Lower leg skin (tissue), 3 donors: ENCODE results near the gene GIGYF2.

Experiments
- POLR2A ChIP-seq, 2 donors: fragments of 450-650 bp; IDR thresholded peaks; one replicate each; pipeline ENCODE4 v1.6.1; 2016 to 2017; ENCODE audit warnings: antibody characterized with exemption in 2 of 2, mild to moderate bottlenecking in 1 of 2, moderate library complexity in 1 of 2
- TF ChIP-seq, protein P1 (sequence below), 3 donors: fragments of 450-650 bp; IDR thresholded peaks; one replicate each; pipeline ENCODE4 v1.5.1; 2016; ENCODE audit warnings: antibody characterized with exemption in 3 of 3, mild to moderate bottlenecking in 3 of 3, moderate library complexity in 2 of 3

DNA sequence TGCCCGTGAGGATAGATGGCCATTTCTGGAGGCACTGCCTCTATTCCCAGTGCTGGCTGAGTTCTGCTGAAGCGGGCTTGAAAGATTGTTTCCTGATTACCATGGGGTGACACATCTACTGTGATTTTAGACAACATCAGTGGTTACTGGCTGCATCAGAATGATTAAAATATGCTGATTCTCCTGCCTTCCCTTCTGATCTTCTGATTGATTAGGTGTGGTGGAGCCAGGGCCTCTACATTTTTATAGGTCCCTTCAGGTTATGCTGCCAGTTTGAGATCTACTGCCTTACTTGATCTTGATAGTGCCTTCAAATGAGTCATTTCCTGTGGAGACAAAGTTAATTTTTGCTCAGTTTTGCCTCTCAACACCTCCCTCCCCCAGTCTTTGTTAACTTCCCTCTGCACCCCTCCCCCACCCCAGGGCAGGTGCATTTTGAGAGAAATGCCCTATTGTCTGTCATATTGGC is 141.3 kb downstream of the GIGYF2 start:
- TF ChIP-seq, protein P1, sequence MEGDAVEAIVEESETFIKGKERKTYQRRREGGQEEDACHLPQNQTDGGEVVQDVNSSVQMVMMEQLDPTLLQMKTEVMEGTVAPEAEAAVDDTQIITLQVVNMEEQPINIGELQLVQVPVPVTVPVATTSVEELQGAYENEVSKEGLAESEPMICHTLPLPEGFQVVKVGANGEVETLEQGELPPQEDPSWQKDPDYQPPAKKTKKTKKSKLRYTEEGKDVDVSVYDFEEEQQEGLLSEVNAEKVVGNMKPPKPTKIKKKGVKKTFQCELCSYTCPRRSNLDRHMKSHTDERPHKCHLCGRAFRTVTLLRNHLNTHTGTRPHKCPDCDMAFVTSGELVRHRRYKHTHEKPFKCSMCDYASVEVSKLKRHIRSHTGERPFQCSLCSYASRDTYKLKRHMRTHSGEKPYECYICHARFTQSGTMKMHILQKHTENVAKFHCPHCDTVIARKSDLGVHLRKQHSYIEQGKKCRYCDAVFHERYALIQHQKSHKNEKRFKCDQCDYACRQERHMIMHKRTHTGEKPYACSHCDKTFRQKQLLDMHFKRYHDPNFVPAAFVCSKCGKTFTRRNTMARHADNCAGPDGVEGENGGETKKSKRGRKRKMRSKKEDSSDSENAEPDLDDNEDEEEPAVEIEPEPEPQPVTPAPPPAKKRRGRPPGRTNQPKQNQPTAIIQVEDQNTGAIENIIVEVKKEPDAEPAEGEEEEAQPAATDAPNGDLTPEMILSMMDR (IDR thresholded peaks at IDR 0.05): no peak
- no peak for TF ChIP-seq POLR2A (IDR thresholded peaks at IDR 0.05)
